Measurements from ENCODE around the gene POLR2H. TPM values are rescaled to one million over a fixed set of nuclear protein-coding genes. Genes with fewer than 3 reads are reported as not detected.

The POLR2H gene
- total and polyA plus RNA-seq, 4 donors, result 46.4 to 139 (median 82.4) TPM

- ATAC-seq (ENCODE audit: insufficient read depth, low FRiP score), result no peak
- WGBS, 2 donors, result 84 to 92% methylated on average over 8 of the region's 8 CpGs
- Histone ChIP-seq H3K36me3 (ENCODE audit: control insufficient read depth in 4 of 4, insufficient read depth in 4 of 4, low read length in 4 of 4) (no peaks in the 10 kb centered on the region), H3K4me3 (no peak overlapping the region), H3K27ac (ENCODE audit: low read depth in 1 of 2, low read length in 1 of 2) (no peak overlapping the region), H3K4me1 (ENCODE audit: control insufficient read depth in 5 of 5, insufficient read depth in 5 of 5, low read length in 5 of 5) (no peaks in the 10 kb centered on the region), H3K9ac (ENCODE audit: insufficient read depth in 1 of 2, low read length in 2 of 2) (no peak overlapping the region), H3K27me3 (ENCODE audit: control insufficient read depth in 3 of 3, insufficient read depth in 3 of 3, low read length in 2 of 3) (no peaks in the 10 kb centered on the region), H3K9me3 (ENCODE audit: control insufficient read depth in 4 of 4, insufficient read depth in 3 of 4, low read length in 3 of 4) (no peaks in the 10 kb centered on the region)
- TF ChIP-seq CTCF (IDR thresholded peaks at IDR 0.05; ENCODE audit: control extremely low read depth, extremely low read depth), result no peak
- no peak for DNase-seq
These were observed 47.9 kb downstream of the POLR2H start for GRCh38 chr3:184409331-184409926.

- Histone ChIP-seq H3K4me1 (ENCODE audit: control insufficient read depth in 5 of 5, insufficient read depth in 5 of 5, low read length in 5 of 5) (no peaks in the 10 kb centered on the region), H3K9ac (ENCODE audit: insufficient read depth in 1 of 2, low read length in 2 of 2) (no peak overlapping the region), H3K36me3 (ENCODE audit: control insufficient read depth in 4 of 4, insufficient read depth in 4 of 4, low read length in 4 of 4) (no peaks in the 10 kb centered on the region), H3K27ac (ENCODE audit: low read depth in 1 of 2, low read length in 1 of 2) (no peak overlapping the region), H3K4me3 (no peak overlapping the region), H3K9me3 (ENCODE audit: control insufficient read depth in 4 of 4, insufficient read depth in 3 of 4, low read length in 3 of 4) (no peaks in the 10 kb centered on the region), H3K27me3 (ENCODE audit: control insufficient read depth in 3 of 3, insufficient read depth in 3 of 3, low read length in 2 of 3) (peaks cover 0 to 2% (median 0%) of the 10 kb centered on the region in 3 donors)
- no peak for DNase-seq
- no peak for ATAC-seq (ENCODE audit: insufficient read depth, low FRiP score)
- TF ChIP-seq CTCF (IDR thresholded peaks at IDR 0.05; ENCODE audit: control extremely low read depth, extremely low read depth), result no peak
- 77 to 85% methylated on average over 12 of the region's 12 CpGs for WGBS, 2 donors
These were observed 48.5 kb downstream of the POLR2H start for GRCh38 chr3:184409946-184410500.

GRCh38 chr3:184414418-184415202 is 53.1 kb downstream of the POLR2H start:
- Histone ChIP-seq H3K27ac (ENCODE audit: low read depth in 1 of 2, low read length in 1 of 2) (no peak overlapping the region), H3K9ac (ENCODE audit: insufficient read depth in 1 of 2, low read length in 2 of 2) (no peak overlapping the region), H3K27me3 (ENCODE audit: control insufficient read depth in 3 of 3, insufficient read depth in 3 of 3, low read length in 2 of 3) (peaks cover 0 to 2% (median 0%) of the 10 kb centered on the region in 3 donors), H3K9me3 (ENCODE audit: control insufficient read depth in 4 of 4, insufficient read depth in 3 of 4, low read length in 3 of 4) (no peaks in the 10 kb centered on the region), H3K4me1 (ENCODE audit: control insufficient read depth in 5 of 5, insufficient read depth in 5 of 5, low read length in 5 of 5) (no peaks in the 10 kb centered on the region), H3K36me3 (ENCODE audit: control insufficient read depth in 4 of 4, insufficient read depth in 4 of 4, low read length in 4 of 4) (no peaks in the 10 kb centered on the region), H3K4me3 (no peak overlapping the region)
- no peak for TF ChIP-seq CTCF (IDR thresholded peaks at IDR 0.05; ENCODE audit: control extremely low read depth, extremely low read depth)
- ATAC-seq (ENCODE audit: insufficient read depth, low FRiP score) (no peak), DNase-seq (no peak)
- 91 to 93% methylated on average over 16 of the region's 16 CpGs for WGBS, 2 donors
